HEK293 (cell line): Measurements from ENCODE around the gene MCU.

Source experiments
- ATF2 ChIP-seq: fragments of 450-650 bp; formaldehyde crosslinking; IDR thresholded peaks from 2 replicates; pipeline ENCODE4 v1.5.1; 2016; ENCODE audit warnings: missing biosample characterization, missing genetic modification characterization, low read depth
- CTCF ChIP-seq: fragments of 450-650 bp; formaldehyde crosslinking; IDR thresholded peaks from 2 replicates; pipeline ENCODE4 v1.5.1; 2016; ENCODE audit warnings: missing biosample characterization, missing genetic modification characterization
- KLF10 ChIP-seq: fragments of 450-650 bp; IDR thresholded peaks from 2 replicates; pipeline ENCODE4 v1.5.1; 2018; ENCODE audit warnings: missing biosample characterization, mild to moderate bottlenecking, missing genetic modification characterization
- REPIN1 ChIP-seq: fragments of 450-650 bp; formaldehyde crosslinking; IDR thresholded peaks from 2 replicates; pipeline ENCODE4 v1.5.1; 2017; ENCODE audit warnings: missing biosample characterization, missing genetic modification characterization, low read depth
- REST ChIP-seq: fragments of 450-650 bp; formaldehyde crosslinking; IDR thresholded peaks from 2 replicates; pipeline ENCODE4 v1.5.1; 2016; ENCODE audit warnings: missing biosample characterization, missing genetic modification characterization
- ZBTB1 ChIP-seq: fragments of 450-650 bp; formaldehyde crosslinking; IDR thresholded peaks from 2 replicates; pipeline ENCODE4 v1.5.1; 2016; ENCODE audit warnings: missing biosample characterization, missing genetic modification characterization
- ZBTB20 ChIP-seq: fragments of 450-650 bp; formaldehyde crosslinking; IDR thresholded peaks from 2 replicates; pipeline ENCODE4 v1.5.1; 2016; ENCODE audit warnings: missing biosample characterization, missing genetic modification characterization
- ZBTB7A ChIP-seq: fragments of 450-650 bp; formaldehyde crosslinking; IDR thresholded peaks from 2 replicates; pipeline ENCODE4 v1.5.1; 2016; ENCODE audit warnings: low read depth, missing biosample characterization, missing genetic modification characterization
- ZNF292 ChIP-seq: fragments of 450-650 bp; formaldehyde crosslinking; IDR thresholded peaks from 2 replicates; pipeline ENCODE4 v1.5.1; 2016; ENCODE audit warnings: low read depth, missing biosample characterization, missing genetic modification characterization, borderline replicate concordance
- ZNF404 ChIP-seq: fragments of 450-650 bp; formaldehyde crosslinking; IDR thresholded peaks from 2 replicates; pipeline ENCODE4 v1.5.1; 2017; ENCODE audit warnings: missing biosample characterization, missing genetic modification characterization
- ZNF585B ChIP-seq: fragments of 450-650 bp; formaldehyde crosslinking; IDR thresholded peaks from 2 replicates; pipeline ENCODE4 v1.5.1; 2016; ENCODE audit warnings: missing biosample characterization, missing genetic modification characterization
- ZNF600 ChIP-seq: fragments of 450-650 bp; formaldehyde crosslinking; IDR thresholded peaks from 2 replicates; pipeline ENCODE4 v1.5.1; 2016; ENCODE audit warnings: missing biosample characterization, missing genetic modification characterization
- ZSCAN30 ChIP-seq: fragments of 450-650 bp; IDR thresholded peaks from 2 replicates; pipeline ENCODE4 v1.5.1; 2018; ENCODE audit warnings: missing biosample characterization, mild to moderate bottlenecking, missing genetic modification characterization, moderate library complexity

- no peak for TF ChIP-seq ZBTB1 (tag by site-specific recombination)
- no peak for TF ChIP-seq ZBTB20 (tag by site-specific recombination)
- no peak for TF ChIP-seq ZBTB7A (tag by site-specific recombination)
- TF ChIP-seq KLF10: no peak
- no peak for TF ChIP-seq ZNF585B (tag by site-specific recombination)
- no peak for TF ChIP-seq ZNF292 (tag by site-specific recombination)
- no peak for TF ChIP-seq ATF2 (tag by site-specific recombination)
- TF ChIP-seq REST: no peak
- TF ChIP-seq ZNF600: 0 out of 2 replicates have a peak, but pooled peaks have one; percentile 7
- no peak for TF ChIP-seq ZNF404 (tag by site-specific recombination)
- TF ChIP-seq REPIN1 (tag by site-specific recombination): no peak
- TF ChIP-seq CTCF (tag by site-specific recombination): no peak
- TF ChIP-seq ZSCAN30 (tag by site-specific recombination): no peak
Observed at GRCh38 chr10:72719941-72720592, 28.1 kb downstream of the MCU start.
